K562 (cell line): ENCODE measurements around the gene TTC31. TPM values are rescaled to one million over a fixed set of nuclear protein-coding genes. Genes with fewer than 3 reads are reported as not detected.

Experiments
- ATAC-seq: fragments of 200-7000 bp; cut with Tn5 transposase; 3 replicates; pipeline ENCODE4 v1.9.1; 2020; ENCODE audit warnings: moderate library complexity
- BruUV-seq: library from RNA; stranded (reverse); fragments of 400-500 nt; replicated peaks from 2 replicates; lab custom pipeline; 2021; lab: Mats Ljungman, UMichigan
- CTCF ChIA-PET: fragments of 300-600 bp; formaldehyde crosslinking; extraction: SDS; loops from one replicate; lab custom pipeline; 2021; ENCODE audit warnings: low intra/inter-chr PET ratio; lab: Yijun Ruan, JAX
- POLR2A ChIA-PET: fragments of 300-600, 350-650 bp; sonication (Branson Sonifier 250); formaldehyde crosslinking; extraction: SDS; loops from one replicate; lab custom pipeline; 2021; ENCODE audit warnings: antibody characterized with exemption, inconsistent platforms; lab: Yijun Ruan, JAX
- DNase-seq, 4 experiments: peaks; one replicate each; pipeline versions ENCODE4 v3.0.0 to v3.0.0-alpha.2; 2011 to 2018; ENCODE audit warnings: low spot score in 3 of 4, mixed read lengths in 3 of 4; ENCODE audit errors: extremely low read depth in 1 of 4
- FAIRE-seq: peaks from 2 replicates; lab custom pipeline; 2011; peaks lifted over from hg19 to GRCh38; lab: Jason Lieb, UNC
- H2AFZ ChIP-seq: 2 replicates; pipeline ENCODE4 v1.6.0; 2011; ENCODE audit warnings: low read depth, low read length, control low read depth, inconsistent platforms
- H3K27ac ChIP-seq: fragments of 200-600 bp; 3 replicates; pipeline ENCODE4 v1.8.0; 2011; ENCODE audit warnings: low read depth, mild to moderate bottlenecking, control low read depth, inconsistent platforms, low read length, moderate library complexity, mixed read lengths; ENCODE audit errors: extremely low read depth
- H3K27me3 ChIP-seq, 2 experiments: fragments of 300-600 bp in 1 of 2; 2 replicates in 1 of 2; 3 replicates in 1 of 2; pipeline versions ENCODE4 v1.6.0 to v1.8.0; 2011; ENCODE audit warnings: inconsistent platforms in 2 of 2, low read length in 2 of 2, mild to moderate bottlenecking in 1 of 2, mixed read lengths in 1 of 2, moderate library complexity in 1 of 2; ENCODE audit not compliant: control insufficient read depth in 2 of 2, insufficient read depth in 2 of 2
- H3K36me3 ChIP-seq: fragments of 300-600 bp; 3 replicates; pipeline ENCODE4 v1.8.0; 2011; ENCODE audit warnings: mild to moderate bottlenecking, low read length, inconsistent platforms; ENCODE audit not compliant: control insufficient read depth, insufficient read depth
- H3K4me1 ChIP-seq, 2 experiments: fragments of 200-600 bp in 1 of 2; replicated peaks in 1 of 2; 2 replicates in 1 of 2; 3 replicates in 1 of 2; pipeline versions ENCODE4 v1.5.1 to v1.8.0; 2011; ENCODE audit warnings: inconsistent platforms in 2 of 2, low read length in 2 of 2, mild to moderate bottlenecking in 1 of 2, mixed read lengths in 1 of 2, moderate library complexity in 1 of 2; ENCODE audit not compliant: control insufficient read depth in 2 of 2, insufficient read depth in 2 of 2
- H3K4me2 ChIP-seq: 2 replicates; pipeline ENCODE4 v1.6.1; 2011; ENCODE audit warnings: low read length, control low read depth, inconsistent platforms, mixed read lengths; ENCODE audit not compliant: insufficient read depth
- H3K4me3 ChIP-seq: fragments of 200-600 bp; sonication (generic), shearing (Covaris generic); 2 replicates; pipeline ENCODE4 v1.5.1; 2016; ENCODE audit warnings: control low read depth, inconsistent platforms
- H3K79me2 ChIP-seq: fragments of 200-600 bp; 3 replicates; pipeline ENCODE4 v1.8.0; 2011; ENCODE audit warnings: low read length, inconsistent platforms; ENCODE audit not compliant: control insufficient read depth, insufficient read depth
- H3K9ac ChIP-seq, 2 experiments: 2 replicates each; pipeline versions ENCODE4 v1.6.0 to v1.6.1; 2011; ENCODE audit warnings: low read depth in 2 of 2, low read length in 2 of 2, control low read depth in 1 of 2, inconsistent platforms in 1 of 2, mild to moderate bottlenecking in 1 of 2, mixed read lengths in 1 of 2; ENCODE audit not compliant: insufficient read depth in 1 of 2
- H3K9me1 ChIP-seq: one replicate; pipeline ENCODE4 v1.6.0; 2011; ENCODE audit warnings: inconsistent platforms, mild to moderate bottlenecking, low read length, moderate library complexity; ENCODE audit not compliant: control insufficient read depth, insufficient read depth
- H3K9me3 ChIP-seq: replicated peaks from 2 replicates; pipeline ENCODE4 v1.5.1; 2011; ENCODE audit warnings: low read depth, low read length, inconsistent platforms; ENCODE audit not compliant: control insufficient read depth, insufficient read depth
- H4K20me1 ChIP-seq: replicated peaks from 2 replicates; pipeline ENCODE4 v1.6.1; 2011; ENCODE audit warnings: low read length, inconsistent platforms, mixed read lengths; ENCODE audit not compliant: control insufficient read depth, insufficient read depth
- ARID1B ChIP-seq: fragments of 450-650 bp; IDR thresholded peaks from 2 replicates; pipeline ENCODE4 v1.6.1; 2016; ENCODE audit warnings: antibody characterized with exemption, mild to moderate bottlenecking, inconsistent platforms
- CBFA2T3 ChIP-seq: fragments of 450-650 bp; IDR thresholded peaks from 2 replicates; pipeline ENCODE4 v1.6.1; 2017
- EP300 ChIP-seq: IDR thresholded peaks from 2 replicates; pipeline ENCODE4 v1.6.1; 2012; ENCODE audit warnings: low read length, improper control_type of control experiment
- MEIS2 ChIP-seq: fragments of 450-650 bp; IDR thresholded peaks from 2 replicates; pipeline ENCODE4 v1.6.1; 2014; ENCODE audit warnings: mild to moderate bottlenecking; ENCODE audit not compliant: partially characterized antibody
- NELFE ChIP-seq: IDR thresholded peaks from 2 replicates; pipeline ENCODE4 v1.6.1; 2011; ENCODE audit warnings: mild to moderate bottlenecking; ENCODE audit not compliant: insufficient read depth, insufficient read length
- NR2C2 ChIP-seq, 2 experiments: fragments of 200-800 bp in 1 of 2; sonication (Bioruptor generic) in 1 of 2; sonication (generic) in 1 of 2; formaldehyde crosslinking in 1 of 2; IDR thresholded peaks; 2 replicates each; pipeline versions ENCODE4 v1.6.1 to v1.8.0; 2016 to 2022; ENCODE audit warnings: mild to moderate bottlenecking in 1 of 2, missing compliant biosample characterization in 1 of 2, missing genetic modification characterization in 1 of 2, missing genetic modification reagents in 1 of 2
- PKNOX1 ChIP-seq: fragments of 450-650 bp; IDR thresholded peaks from 2 replicates; pipeline ENCODE4 v1.6.1; 2016
- RCOR1 ChIP-seq, 2 experiments: IDR thresholded peaks; 2 replicates each; pipeline ENCODE4 v1.6.1; 2012; ENCODE audit warnings: low read depth in 2 of 2, low read length in 2 of 2, borderline replicate concordance in 1 of 2, improper control_type of control experiment in 1 of 2
- ZNF780A ChIP-seq: fragments of 250-450 bp; sonication (Bioruptor Pico); IDR thresholded peaks from 2 replicates; pipeline ENCODE4 v1.5.0; 2021; ENCODE audit warnings: mild to moderate bottlenecking
- WGBS: fragments of 100-300 bp; shearing (Covaris generic); methylation state at CpG from one replicate; pipeline ENCODE4 v1.1.6; 2016; ENCODE audit warnings: low coverage, mixed read lengths; ENCODE audit not compliant: insufficient coverage; ENCODE audit errors: missing lambda C conversion rate; 5-methylcytosine and 5-hydroxymethylcytosine counted together
- in situ Hi-C: fragments of 300-500 bp; cut with MboI; formaldehyde crosslinking; loops from 4 replicates; pipeline ENCODE4 v1.15.0; 2018; ENCODE audit warnings: inconsistent platforms, mixed read lengths
- intact Hi-C: fragments of 100-400 bp; cut with micrococcal nuclease; formaldehyde crosslinking; loops from 2 replicates; pipeline ENCODE4 v1.14.2; 2022
- polyA plus RNA-seq, 8 experiments: library from polyadenylated mRNA; depleted of rRNA in 4 of 8; stranded (reverse) in 5 of 8; unstranded in 3 of 8; fragments of >200 nt; fragmentation: Nextera tagmentation in 2 of 8; fragmentation: Illumina TruSeq in 1 of 8; extraction: Ambion mirVana in 2 of 8; extraction: Trizol in 1 of 8; gene quantifications; 2 replicates each; pipeline versions ENCODE4 v1.2.1 to v1.2.3, GENCODE V29; 2011 to 2014; ENCODE audit warnings: inconsistent platforms in 1 of 8, missing spikeins in 1 of 8
- total RNA-seq, 7 experiments: library from RNA; depleted of rRNA in 6 of 7; stranded (reverse); fragments of >200 nt in 6 of 7; fragmentation: Illumina TruSeq in 2 of 7; extraction: Trizol in 2 of 7; gene quantifications; 2 replicates each; pipeline versions ENCODE4 v1.2.1 to v1.2.3, GENCODE V29; 2011 to 2021; ENCODE audit warnings: low replicate concordance in 1 of 7

The TTC31 gene
- total and polyA plus RNA-seq, 9 of the 15 experiments (the other 6 are each of a cell fraction or from before 2014, with no cell fraction given), result 4.7 to 30.5 (median 15.9) TPM

DNA sequence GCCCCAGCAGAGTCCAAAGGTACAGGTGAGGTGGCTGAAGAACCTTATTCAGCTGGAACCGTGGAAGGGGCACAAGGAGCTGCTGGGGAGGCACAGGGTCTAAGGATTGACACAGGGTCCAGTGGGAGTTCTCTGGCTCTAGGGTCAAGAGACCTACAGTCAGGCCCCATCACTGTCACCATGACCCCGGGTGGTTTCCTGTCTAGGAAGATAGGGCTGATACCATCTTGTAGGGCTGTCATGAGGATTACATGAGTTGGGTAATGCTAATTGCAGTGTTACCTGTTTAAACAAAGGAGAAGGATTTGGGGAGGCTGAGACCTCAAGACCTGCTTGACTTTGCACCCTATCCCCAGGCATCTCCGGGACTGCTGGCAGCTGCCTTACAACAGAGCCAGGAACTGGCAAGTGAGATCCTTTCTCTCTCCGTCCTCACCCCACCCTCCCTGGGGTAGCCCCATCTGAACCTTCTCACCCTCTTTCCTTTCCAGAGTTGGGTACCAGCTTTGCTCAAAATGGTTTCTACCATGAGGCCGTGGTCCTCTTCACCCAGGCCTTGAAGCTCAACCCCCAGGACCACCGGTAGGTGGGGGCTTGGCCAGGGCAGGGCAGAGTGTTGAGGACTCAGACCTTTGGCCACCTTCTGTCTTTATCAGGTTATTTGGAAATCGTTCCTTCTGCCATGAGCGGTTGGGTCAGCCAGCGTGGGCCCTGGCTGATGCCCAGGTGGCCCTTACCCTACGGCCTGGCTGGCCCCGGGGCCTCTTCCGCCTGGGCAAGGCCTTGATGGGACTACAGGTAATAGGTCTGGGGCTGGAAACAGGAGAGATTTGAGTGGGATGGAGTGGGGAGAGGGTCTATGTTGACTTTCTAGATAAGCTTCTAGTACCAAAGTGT lies 9.0 kb downstream of the TTC31 start:
- H3K4me2 ChIP-seq, result no peak overlapping the region
- intact Hi-C loops (no loop called here), in situ Hi-C loops (no loop called here)
- no peaks in the 10 kb centered on the region for H3K27me3 ChIP-seq
- H3K9me3 ChIP-seq, result no peaks in the 10 kb centered on the region
- peaks cover 54% of the 10 kb centered on the region; the same call in 2 of the 3 replicates for H3K36me3 ChIP-seq
- H3K9ac ChIP-seq, result peak overlapping the region in 1 of 2 experiments; percentile 13; a peak in 2 of 4 replicates
- H4K20me1 ChIP-seq, result no peaks in the 10 kb centered on the region
- ChIA-PET CTCF (no interaction called here), POLR2A (interaction anchor here (1.0 to 1.2 kb wide), 2 partner anchors 9 to 13 kb away, joined by 3 to 4 read pairs; no protein-coding TSS in a partner anchor)
- peaks cover 4 to 6% of the 10 kb centered on the region in 2 experiments; a peak in 4 of 5 replicates for H3K4me1 ChIP-seq
- FAIRE-seq (no peak), ATAC-seq (peak; percentile 51), DNase-seq (no peak)
- H3K27ac ChIP-seq, result no peak overlapping the region
- H3K79me2 ChIP-seq, result no peaks in the 10 kb centered on the region
- no peak overlapping the region for H3K4me3 ChIP-seq
- 87% methylated on average over 10 of the region's 12 CpGs for WGBS
- no peaks in the 10 kb centered on the region for H3K9me1 ChIP-seq
- BruUV-seq, result no TSS peak
- TF ChIP-seq ARID1B (peak; percentile 15; the same call in 1 of the 2 replicates), PKNOX1 (peak; percentile 29; the same call in 1 of the 2 replicates), RCOR1 (IDR thresholded peaks at IDR 0.05; ENCODE audit: borderline replicate concordance in 1 of 2, low read depth in 2 of 2, low read length in 2 of 2) (peak in 1 of 2 experiments; percentile 42; a peak in 1 of 4 replicates), NR2C2 (CRISPR knock-in tag; IDR thresholded peaks at IDR 0.05) (no peak), NR2C2 (tag; IDR thresholded peaks at IDR 0.05) (peak; percentile 33; the same call in 1 of the 2 replicates), CBFA2T3 (0 out of 2 replicates have a peak, but pooled peaks have one; percentile 32), ZNF780A (no peak), NELFE (no peak), EP300 (peak; percentile 11; the same call in 1 of the 2 replicates), MEIS2 (peak; percentile 22)
- H2AFZ ChIP-seq, result no peak overlapping the region
